Cardiac muscle cell (in vitro differentiated cells and primary cell): ENCODE data around the gene PLEKHM2. TPM values are rescaled to one million over a fixed set of nuclear protein-coding genes. Genes with fewer than 3 reads are reported as not detected.

Source experiments
- DNase-seq, 2 donors: peaks; one replicate each; pipeline versions ENCODE4 v3.0.0 to v3.0.0-alpha.2; 2010 to 2017; ENCODE audit warnings: low read depth in 1 of 2, low spot score in 1 of 2
- H3K27ac ChIP-seq: fragments of 200-600 bp; sonication (generic); 2 replicates; pipeline ENCODE4 v1.5.1; 2016
- H3K27me3 ChIP-seq: fragments of 200-600 bp; sonication (generic); 2 replicates; pipeline ENCODE4 v1.6.0; 2016; ENCODE audit warnings: control low read depth
- H3K36me3 ChIP-seq: fragments of 200-600 bp; sonication (generic); 2 replicates; pipeline ENCODE4 v1.5.1; 2016; ENCODE audit warnings: control low read depth
- H3K4me1 ChIP-seq: fragments of 200-600 bp; sonication (generic); 2 replicates; pipeline ENCODE4 v1.8.1; 2017; ENCODE audit warnings: low read depth, mild to moderate bottlenecking, mixed run types
- H3K4me3 ChIP-seq: fragments of 200-600 bp; sonication (generic); 2 replicates; pipeline ENCODE4 v1.5.1; 2016; ENCODE audit warnings: mild to moderate bottlenecking
- H3K9me3 ChIP-seq: fragments of 200-600 bp; sonication (generic); 2 replicates; pipeline ENCODE4 v1.5.1; 2017; ENCODE audit warnings: low read depth, mild to moderate bottlenecking, control low read depth
- CTCF ChIP-seq: IDR thresholded peaks from 2 replicates; pipeline ENCODE4 v1.5.1; 2012; ENCODE audit warnings: low read depth, mild to moderate bottlenecking, low read length
- polyA plus RNA-seq: library from polyadenylated mRNA; unstranded; fragments of >200 nt; fragmentation: Nextera tagmentation; extraction: Ambion mirVana; gene quantifications from 2 replicates; pipeline ENCODE4 v1.2.1, GENCODE V29; 2016
- total RNA-seq: library from RNA; depleted of rRNA; stranded (reverse); fragments of >200 nt; gene quantifications from 2 replicates; pipeline ENCODE4 v1.2.3, GENCODE V29; 2016

Gene PLEKHM2
- total and polyA plus RNA-seq, 2 experiments from 2014 or later = 56.8 to 99.8 TPM

- no peak overlapping the region for H3K27ac ChIP-seq
- peaks cover 63% of the 10 kb centered on the region for H3K36me3 ChIP-seq
- H3K4me1 ChIP-seq = no peaks in the 10 kb centered on the region
- no peaks in the 10 kb centered on the region for H3K27me3 ChIP-seq
- H3K4me3 ChIP-seq = no peak overlapping the region
- no peak for TF ChIP-seq CTCF
- no peak for DNase-seq
- no peaks in the 10 kb centered on the region for H3K9me3 ChIP-seq
Measured at GRCh38 chr1:15727866-15728534, 43.9 kb downstream of the PLEKHM2 start.

- peaks cover 70% of the 10 kb centered on the region for H3K36me3 ChIP-seq
- no peaks in the 10 kb centered on the region for H3K4me1 ChIP-seq
- no peak for DNase-seq
- H3K4me3 ChIP-seq = no peak overlapping the region
- no peaks in the 10 kb centered on the region for H3K27me3 ChIP-seq
- TF ChIP-seq CTCF = no peak
- H3K9me3 ChIP-seq = no peaks in the 10 kb centered on the region
- no peak overlapping the region for H3K27ac ChIP-seq
Measured at GRCh38 chr1:15728937-15729657, 45.0 kb downstream of the PLEKHM2 start.

- Histone ChIP-seq H3K4me3 (no peak overlapping the region), H3K4me1 (no peaks in the 10 kb centered on the region), H3K36me3 (peaks cover 68% of the 10 kb centered on the region), H3K9me3 (no peaks in the 10 kb centered on the region), H3K27me3 (no peaks in the 10 kb centered on the region), H3K27ac (no peak overlapping the region)
- no peak for TF ChIP-seq CTCF
- DNase-seq = no peak
Measured at GRCh38 chr1:15730423-15730822, 46.3 kb downstream of the PLEKHM2 start.

- TF ChIP-seq CTCF = no peak
- H3K9me3 ChIP-seq = no peaks in the 10 kb centered on the region
- H3K4me1 ChIP-seq = no peaks in the 10 kb centered on the region
- H3K4me3 ChIP-seq = no peak overlapping the region
- peaks cover 64% of the 10 kb centered on the region for H3K36me3 ChIP-seq
- H3K27me3 ChIP-seq = no peaks in the 10 kb centered on the region
- H3K27ac ChIP-seq = no peak overlapping the region
- DNase-seq = no peak
Measured at GRCh38 chr1:15730936-15731335, 46.8 kb downstream of the PLEKHM2 start.

- no peaks in the 10 kb centered on the region for H3K4me1 ChIP-seq
- no peak overlapping the region for H3K4me3 ChIP-seq
- no peaks in the 10 kb centered on the region for H3K9me3 ChIP-seq
- no peaks in the 10 kb centered on the region for H3K27me3 ChIP-seq
- H3K27ac ChIP-seq = no peak overlapping the region
- TF ChIP-seq CTCF = no peak
- no peak for DNase-seq
- peaks cover 54% of the 10 kb centered on the region for H3K36me3 ChIP-seq
Measured at GRCh38 chr1:15731735-15732685, 47.9 kb downstream of the PLEKHM2 start.
